HG03039 (cell line): Measurements from ENCODE around the gene NLGN3.

Experiments
- ATAC-seq: cut with Tn5 transposase; IDR thresholded peaks from one replicate; pipeline ENCODE4 v1.9.1; 2021; ENCODE audit warnings: mild to moderate bottlenecking, moderate library complexity; ENCODE audit not compliant: unreplicated experiment

The NLGN3 gene

GRCh38 chrX:71210816-71211215 lies 66.2 kb downstream of the NLGN3 start:
- no peak for ATAC-seq

- ATAC-seq: no peak
Measured at GRCh38 chrX:71212536-71212935, 67.9 kb downstream of the NLGN3 start.

GRCh38 chrX:71214152-71214551 lies 69.5 kb downstream of the NLGN3 start:
- no peak for ATAC-seq

- no peak for ATAC-seq
Measured at GRCh38 chrX:71214604-71215337, 70.1 kb downstream of the NLGN3 start.

GRCh38 chrX:71215338-71215912 lies 70.8 kb downstream of the NLGN3 start:
- no peak for ATAC-seq

GRCh38 chrX:71216485-71216884 lies 71.8 kb downstream of the NLGN3 start:
- ATAC-seq: no peak

- ATAC-seq: no peak
Measured at GRCh38 chrX:71217298-71217697, 72.7 kb downstream of the NLGN3 start.
